ENCODE measurements around the gene IL9.

DNA sequence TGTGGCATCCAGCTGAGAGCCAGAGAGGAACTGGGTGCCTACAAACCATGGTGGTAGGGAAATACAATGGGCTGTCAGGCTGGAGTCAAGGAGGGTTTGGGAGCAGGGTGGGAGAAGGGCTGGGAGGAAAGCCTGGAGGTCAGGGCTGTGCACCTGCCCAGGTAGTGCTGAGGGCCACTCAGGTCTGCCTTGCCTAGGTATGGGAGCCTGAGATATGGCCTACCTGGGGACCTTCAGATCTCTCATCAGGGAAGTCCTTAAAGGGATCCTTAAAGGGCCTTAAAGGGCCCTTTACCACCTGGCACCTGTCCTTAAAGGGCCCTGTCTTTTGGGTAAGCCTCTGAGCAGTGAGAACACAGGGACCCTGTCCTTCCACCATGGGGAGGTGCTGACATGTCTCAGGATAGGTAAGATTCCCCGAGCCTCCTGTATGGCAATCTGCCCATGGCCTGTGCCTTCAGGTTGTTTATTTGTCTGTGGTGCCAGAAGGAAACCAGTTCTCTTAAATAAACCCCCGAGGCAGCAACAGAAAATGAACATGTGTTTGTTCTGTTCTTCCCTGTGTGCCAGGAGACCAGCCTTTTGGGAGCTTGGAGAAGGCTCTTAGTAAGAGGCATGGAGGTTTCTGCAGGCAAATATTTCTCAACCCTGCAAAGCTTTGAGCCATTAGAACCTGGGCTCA lies 37.9 kb downstream of the IL9 start:
- TF ChIP-seq POLR2A (IDR thresholded peaks at IDR 0.05) = no peak
- TF ChIP-seq, protein P1, sequence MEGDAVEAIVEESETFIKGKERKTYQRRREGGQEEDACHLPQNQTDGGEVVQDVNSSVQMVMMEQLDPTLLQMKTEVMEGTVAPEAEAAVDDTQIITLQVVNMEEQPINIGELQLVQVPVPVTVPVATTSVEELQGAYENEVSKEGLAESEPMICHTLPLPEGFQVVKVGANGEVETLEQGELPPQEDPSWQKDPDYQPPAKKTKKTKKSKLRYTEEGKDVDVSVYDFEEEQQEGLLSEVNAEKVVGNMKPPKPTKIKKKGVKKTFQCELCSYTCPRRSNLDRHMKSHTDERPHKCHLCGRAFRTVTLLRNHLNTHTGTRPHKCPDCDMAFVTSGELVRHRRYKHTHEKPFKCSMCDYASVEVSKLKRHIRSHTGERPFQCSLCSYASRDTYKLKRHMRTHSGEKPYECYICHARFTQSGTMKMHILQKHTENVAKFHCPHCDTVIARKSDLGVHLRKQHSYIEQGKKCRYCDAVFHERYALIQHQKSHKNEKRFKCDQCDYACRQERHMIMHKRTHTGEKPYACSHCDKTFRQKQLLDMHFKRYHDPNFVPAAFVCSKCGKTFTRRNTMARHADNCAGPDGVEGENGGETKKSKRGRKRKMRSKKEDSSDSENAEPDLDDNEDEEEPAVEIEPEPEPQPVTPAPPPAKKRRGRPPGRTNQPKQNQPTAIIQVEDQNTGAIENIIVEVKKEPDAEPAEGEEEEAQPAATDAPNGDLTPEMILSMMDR (IDR thresholded peaks at IDR 0.05) = no peak
